ENCODE measurements around the gene DMD. TPM values are rescaled to one million over a fixed set of nuclear protein-coding genes. Genes with fewer than 3 reads are reported as not detected.

The DMD gene
- total and polyA plus RNA-seq, 4 experiments from 2014 or later, result 0.18 to 0.55 (median 0.19) TPM; not detected in 1

GRCh38 chrX:31138124-31138523, 2073.2 kb downstream of the DMD start:
- Histone ChIP-seq H3K36me3 (ENCODE audit: insufficient read depth, low read length) (no peaks in the 10 kb centered on the region), H3K4me1 (ENCODE audit: insufficient read depth, low read length) (no peaks in the 10 kb centered on the region), H3K9me3 (ENCODE audit: control insufficient read depth in 1 of 2, low read length in 2 of 2) (no peaks in the 10 kb centered on the region), H3K27me3 (ENCODE audit: insufficient read depth, low read length) (no peaks in the 10 kb centered on the region), H3K27ac (ENCODE audit: low read depth, low read length) (no peak overlapping the region), H3K4me3 (ENCODE audit: low read length in 2 of 2) (no peak overlapping the region)
- Mint-ChIP-seq H3K4me3 (no peak overlapping the region), H3K27me3 (no peaks in the 10 kb centered on the region), H3K36me3 (no peaks in the 10 kb centered on the region), H3K4me1 (peaks cover 6 to 12% (median 9%) of the 10 kb centered on the region in 4 donors), H3K9me3 (peaks cover 0 to 11% (median 2%) of the 10 kb centered on the region in 8 donors), H3K27ac (no peak overlapping the region)
- ChIA-PET POLR2A (ENCODE audit: partially characterized antibody) (no interaction called here), CTCF (ENCODE audit: partially characterized antibody) (no interaction called here)
- intact Hi-C loops (cut with micrococcal nuclease), result no loop called here
- no peak for DNase-seq

- Histone ChIP-seq H3K27ac (ENCODE audit: low read depth, low read length) (no peak overlapping the region), H3K4me3 (ENCODE audit: low read length in 2 of 2) (no peak overlapping the region), H3K27me3 (ENCODE audit: insufficient read depth, low read length) (no peaks in the 10 kb centered on the region), H3K9me3 (ENCODE audit: control insufficient read depth in 1 of 2, low read length in 2 of 2) (no peaks in the 10 kb centered on the region), H3K4me1 (ENCODE audit: insufficient read depth, low read length) (no peaks in the 10 kb centered on the region), H3K36me3 (ENCODE audit: insufficient read depth, low read length) (no peaks in the 10 kb centered on the region)
- intact Hi-C loops (cut with micrococcal nuclease), result no loop called here
- Mint-ChIP-seq H3K36me3 (no peaks in the 10 kb centered on the region), H3K27ac (peak overlapping the region in 2 of 7 donors; percentile 32 to 84), H3K4me1 (peaks cover 6 to 12% (median 9%) of the 10 kb centered on the region in 4 donors), H3K4me3 (peak overlapping the region in 7 of 8 donors; percentile 26 to 71 (median 61)), H3K9me3 (peaks cover 0 to 10% (median 2%) of the 10 kb centered on the region in 8 donors), H3K27me3 (no peaks in the 10 kb centered on the region)
- peak in 1 of 5 donors; percentile 1 for DNase-seq
- ChIA-PET POLR2A (ENCODE audit: partially characterized antibody) (no interaction called here), CTCF (ENCODE audit: partially characterized antibody) (no interaction called here)
Measured at GRCh38 chrX:31136144-31136611, 2075.2 kb downstream of the DMD start.

- ChIA-PET POLR2A (ENCODE audit: partially characterized antibody) (no interaction called here), CTCF (ENCODE audit: partially characterized antibody) (no interaction called here)
- intact Hi-C loops (cut with micrococcal nuclease), result no loop called here
- no peaks in the 10 kb centered on the region for H3K36me3 Mint-ChIP-seq
- no peak overlapping the region for H3K27ac Mint-ChIP-seq
- peaks cover 6 to 12% (median 9%) of the 10 kb centered on the region in 4 donors for H3K4me1 Mint-ChIP-seq
- H3K27me3 ChIP-seq (ENCODE audit: insufficient read depth, low read length), result no peaks in the 10 kb centered on the region
- DNase-seq, result peak in 1 of 5 donors; percentile 1
- peaks cover 0 to 7% (median 0%) of the 10 kb centered on the region in 8 donors for H3K9me3 Mint-ChIP-seq
- H3K4me3 ChIP-seq (ENCODE audit: low read length in 2 of 2), result no peak overlapping the region
- no peaks in the 10 kb centered on the region for H3K4me1 ChIP-seq (ENCODE audit: insufficient read depth, low read length)
- H3K36me3 ChIP-seq (ENCODE audit: insufficient read depth, low read length), result no peaks in the 10 kb centered on the region
- no peak overlapping the region for H3K4me3 Mint-ChIP-seq
- H3K27me3 Mint-ChIP-seq, result no peaks in the 10 kb centered on the region
- no peak overlapping the region for H3K27ac ChIP-seq (ENCODE audit: low read depth, low read length)
- H3K9me3 ChIP-seq (ENCODE audit: control insufficient read depth in 1 of 2, low read length in 2 of 2), result no peaks in the 10 kb centered on the region
Measured at GRCh38 chrX:31132821-31133241, 2078.5 kb downstream of the DMD start.

- Histone ChIP-seq H3K9me3 (ENCODE audit: control insufficient read depth in 1 of 2, low read length in 2 of 2) (no peaks in the 10 kb centered on the region), H3K27me3 (ENCODE audit: insufficient read depth, low read length) (no peaks in the 10 kb centered on the region), H3K4me3 (ENCODE audit: low read length in 2 of 2) (no peak overlapping the region), H3K36me3 (ENCODE audit: insufficient read depth, low read length) (no peaks in the 10 kb centered on the region), H3K4me1 (ENCODE audit: insufficient read depth, low read length) (no peaks in the 10 kb centered on the region), H3K27ac (ENCODE audit: low read depth, low read length) (no peak overlapping the region)
- H3K9me3 Mint-ChIP-seq, result peaks cover 0 to 6% (median 0%) of the 10 kb centered on the region in 8 donors
- intact Hi-C loops (cut with micrococcal nuclease), result no loop called here
- H3K4me3 Mint-ChIP-seq, result no peak overlapping the region
- H3K27ac Mint-ChIP-seq, result no peak overlapping the region
- peaks cover 0 to 3% (median 2%) of the 10 kb centered on the region in 4 donors for H3K4me1 Mint-ChIP-seq
- no peaks in the 10 kb centered on the region for H3K27me3 Mint-ChIP-seq
- no peak for DNase-seq
- no peaks in the 10 kb centered on the region for H3K36me3 Mint-ChIP-seq
- POLR2A ChIA-PET (ENCODE audit: partially characterized antibody), result no interaction called here
- CTCF ChIA-PET (ENCODE audit: partially characterized antibody), result no interaction called here
Measured at GRCh38 chrX:31130457-31131220, 2080.7 kb downstream of the DMD start.

GRCh38 chrX:31128855-31129254, 2082.5 kb downstream of the DMD start:
- intact Hi-C loops (cut with micrococcal nuclease), result no loop called here
- POLR2A ChIA-PET (ENCODE audit: partially characterized antibody), result no interaction called here

GRCh38 chrX:31127716-31128115, 2083.6 kb downstream of the DMD start:
- H3K9me3 Mint-ChIP-seq, result peaks cover 0 to 3% (median 0%) of the 10 kb centered on the region in 8 donors
- Histone ChIP-seq H3K9me3 (ENCODE audit: control insufficient read depth in 1 of 2, low read length in 2 of 2) (no peaks in the 10 kb centered on the region), H3K36me3 (ENCODE audit: insufficient read depth, low read length) (no peaks in the 10 kb centered on the region), H3K4me3 (ENCODE audit: low read length in 2 of 2) (no peak overlapping the region), H3K27me3 (ENCODE audit: insufficient read depth, low read length) (no peaks in the 10 kb centered on the region), H3K27ac (ENCODE audit: low read depth, low read length) (no peak overlapping the region), H3K4me1 (ENCODE audit: insufficient read depth, low read length) (no peaks in the 10 kb centered on the region)
- no peaks in the 10 kb centered on the region for H3K27me3 Mint-ChIP-seq
- no peak for DNase-seq
- CTCF ChIA-PET (ENCODE audit: partially characterized antibody), result no interaction called here
- POLR2A ChIA-PET (ENCODE audit: partially characterized antibody), result no interaction called here
- no peaks in the 10 kb centered on the region for H3K36me3 Mint-ChIP-seq
- intact Hi-C loops (cut with micrococcal nuclease), result no loop called here
- H3K4me3 Mint-ChIP-seq, result no peak overlapping the region
- no peak overlapping the region for H3K27ac Mint-ChIP-seq
- H3K4me1 Mint-ChIP-seq, result no peaks in the 10 kb centered on the region

More at GRCh38 chrX:31128855-31129254, 2082.5 kb downstream of the DMD start:
- H3K4me1 ChIP-seq (ENCODE audit: insufficient read depth, low read length), result no peaks in the 10 kb centered on the region
- no peak overlapping the region for H3K4me3 ChIP-seq (ENCODE audit: low read length in 2 of 2)
- CTCF ChIA-PET (ENCODE audit: partially characterized antibody), result no interaction called here
- no peak overlapping the region for H3K27ac Mint-ChIP-seq
- DNase-seq, result no peak
- no peaks in the 10 kb centered on the region for H3K4me1 Mint-ChIP-seq
- H3K36me3 Mint-ChIP-seq, result no peaks in the 10 kb centered on the region
- H3K27me3 Mint-ChIP-seq, result no peaks in the 10 kb centered on the region
- no peaks in the 10 kb centered on the region for H3K27me3 ChIP-seq (ENCODE audit: insufficient read depth, low read length)
- H3K4me3 Mint-ChIP-seq, result no peak overlapping the region
- peaks cover 0 to 3% (median 0%) of the 10 kb centered on the region in 8 donors for H3K9me3 Mint-ChIP-seq
- no peaks in the 10 kb centered on the region for H3K9me3 ChIP-seq (ENCODE audit: control insufficient read depth in 1 of 2, low read length in 2 of 2)
- H3K36me3 ChIP-seq (ENCODE audit: insufficient read depth, low read length), result no peaks in the 10 kb centered on the region
- H3K27ac ChIP-seq (ENCODE audit: low read depth, low read length), result no peak overlapping the region

GRCh38 chrX:31126205-31126604, 2085.1 kb downstream of the DMD start:
- no peak overlapping the region for H3K27ac Mint-ChIP-seq
- Histone ChIP-seq H3K4me1 (ENCODE audit: insufficient read depth, low read length) (no peaks in the 10 kb centered on the region), H3K9me3 (ENCODE audit: control insufficient read depth in 1 of 2, low read length in 2 of 2) (no peaks in the 10 kb centered on the region), H3K27me3 (ENCODE audit: insufficient read depth, low read length) (no peaks in the 10 kb centered on the region), H3K27ac (ENCODE audit: low read depth, low read length) (no peak overlapping the region), H3K36me3 (ENCODE audit: insufficient read depth, low read length) (no peaks in the 10 kb centered on the region), H3K4me3 (ENCODE audit: low read length in 2 of 2) (no peak overlapping the region)
- no peaks in the 10 kb centered on the region for H3K27me3 Mint-ChIP-seq
- H3K36me3 Mint-ChIP-seq, result no peaks in the 10 kb centered on the region
- no peak overlapping the region for H3K4me3 Mint-ChIP-seq
- DNase-seq, result no peak
- no peaks in the 10 kb centered on the region for H3K4me1 Mint-ChIP-seq
- CTCF ChIA-PET (ENCODE audit: partially characterized antibody), result no interaction called here
- intact Hi-C loops (cut with micrococcal nuclease), result no loop called here
- POLR2A ChIA-PET (ENCODE audit: partially characterized antibody), result no interaction called here
- H3K9me3 Mint-ChIP-seq, result peaks cover 0 to 3% (median 0%) of the 10 kb centered on the region in 8 donors
